CD4-positive, alpha-beta T cell treated with Interleukin-4 for 1 hour (primary cell): ENCODE data around the gene BROX.
A peak's percentile ranks its signal among the peaks of the same experiment; 100 is the strongest.
"Not testable (repeated sequence)": the region's sequence is repeated elsewhere in the genome, so short reads cannot be mapped to it uniquely, and the experiment has no call there.

Source experiments
- DNase-seq, 2 donors: peaks; one replicate each; pipeline ENCODE4 v3.0.0-alpha.2; 2020 to 2022

BROX gene

DNA sequence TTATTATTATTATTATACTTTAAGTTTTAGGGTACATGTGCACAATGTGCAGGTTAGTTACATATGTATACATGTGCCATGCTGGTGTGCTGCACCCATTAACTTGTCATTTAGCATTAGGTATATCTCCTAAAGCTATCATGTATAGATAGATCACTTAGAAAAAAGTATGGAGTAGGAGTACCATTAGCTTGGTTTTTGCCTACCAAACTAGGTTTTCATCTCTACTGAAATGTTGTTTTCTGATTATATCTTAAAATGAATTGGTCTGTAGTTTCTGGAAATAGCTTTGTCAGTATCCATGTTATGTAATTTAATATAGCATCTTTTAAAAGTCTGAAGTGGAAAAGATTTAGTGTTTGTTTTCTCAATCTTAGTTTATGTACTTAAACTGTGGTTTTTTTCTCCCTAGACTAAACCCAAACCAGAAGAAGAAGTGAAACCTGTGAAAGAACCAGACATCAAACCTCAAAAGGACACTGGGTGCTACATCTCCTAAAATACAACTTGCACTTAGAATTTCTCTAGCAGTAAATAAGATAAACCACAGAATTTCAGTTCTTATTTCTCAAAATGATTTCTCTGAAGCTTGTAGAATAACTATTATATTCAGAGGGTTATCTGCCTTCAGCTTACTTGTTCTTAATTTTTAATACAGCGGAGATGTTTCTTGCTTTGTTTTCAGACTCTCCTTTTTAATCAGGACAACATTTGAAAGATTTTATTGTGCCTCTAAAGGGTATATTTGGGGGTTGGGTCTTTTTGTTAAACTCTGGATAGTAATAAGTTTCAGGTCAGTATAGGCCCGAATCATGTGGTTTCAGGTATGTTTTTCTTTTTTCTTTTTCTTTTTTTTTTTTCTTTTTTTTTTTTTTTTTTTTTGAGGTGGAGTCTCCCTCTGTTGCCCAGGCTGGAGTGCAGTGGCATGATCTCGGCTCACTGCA, 20.1 kb downstream of the BROX start:
- no peak for DNase-seq

DNA sequence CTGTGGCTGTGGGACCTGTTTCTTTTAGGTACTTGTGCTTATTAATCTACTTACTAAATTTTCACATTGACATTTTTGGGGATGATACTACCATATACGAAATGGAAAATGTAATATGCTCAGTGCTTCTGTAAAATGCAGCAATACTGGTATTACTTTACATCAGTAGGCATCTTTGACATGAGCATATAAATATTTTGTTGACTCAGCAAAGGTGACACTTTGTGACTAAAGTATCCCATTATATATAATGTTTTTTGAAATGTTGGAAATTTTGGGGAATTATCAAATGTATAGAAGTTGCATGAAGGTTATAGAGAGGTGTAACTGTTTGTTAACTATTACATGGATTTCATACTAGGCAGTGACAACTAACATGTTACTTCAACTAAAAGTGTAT, 22.4 kb downstream of the BROX start:
- DNase-seq: no peak

DNA sequence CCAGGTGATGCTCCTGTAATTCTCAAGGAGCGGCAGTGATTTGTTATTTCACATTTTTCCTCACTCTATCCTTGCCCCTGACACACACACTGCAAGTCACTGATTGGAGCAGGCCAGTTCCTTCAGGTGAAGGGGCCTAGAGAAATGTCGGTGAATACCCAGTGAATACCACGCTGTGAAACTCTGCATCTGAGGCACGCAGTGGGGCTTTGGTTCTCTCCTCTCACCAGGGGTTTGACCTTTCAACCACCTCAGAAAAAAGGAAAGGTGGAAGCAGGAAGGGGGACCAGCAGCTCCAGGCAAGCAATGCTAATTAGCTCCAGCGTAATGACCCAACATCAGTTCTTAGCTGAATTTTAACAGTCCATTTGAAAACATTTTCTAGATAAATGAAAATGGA, 24.1 kb downstream of the BROX start:
- DNase-seq: no peak

DNA sequence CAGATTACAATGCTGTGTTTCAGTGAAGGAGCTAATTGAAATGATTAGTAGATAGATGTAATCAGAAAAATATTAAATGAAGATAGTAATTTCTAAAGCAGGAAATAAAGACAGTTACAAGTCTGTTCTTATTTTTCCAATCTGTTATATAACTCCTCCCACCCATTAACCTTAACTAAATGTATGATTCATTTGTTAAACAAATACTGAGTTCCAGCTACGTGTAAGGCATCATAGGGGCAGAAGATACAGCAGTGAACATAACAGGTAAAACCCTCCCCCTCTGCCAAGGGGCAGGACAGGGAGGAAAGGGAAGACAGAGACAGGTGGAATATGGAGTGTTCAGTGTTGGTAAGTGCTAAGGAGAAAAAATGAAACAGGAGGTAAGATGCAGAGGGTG, 24.6 kb downstream of the BROX start, which contains the start of gene FAM177B:
TSS of gene FAM177B (plus strand) at position 231 of the 400 bp plus-strand sequence. CDS start 9,344 bp downstream, outside the sequence.
- no peak for DNase-seq

DNA sequence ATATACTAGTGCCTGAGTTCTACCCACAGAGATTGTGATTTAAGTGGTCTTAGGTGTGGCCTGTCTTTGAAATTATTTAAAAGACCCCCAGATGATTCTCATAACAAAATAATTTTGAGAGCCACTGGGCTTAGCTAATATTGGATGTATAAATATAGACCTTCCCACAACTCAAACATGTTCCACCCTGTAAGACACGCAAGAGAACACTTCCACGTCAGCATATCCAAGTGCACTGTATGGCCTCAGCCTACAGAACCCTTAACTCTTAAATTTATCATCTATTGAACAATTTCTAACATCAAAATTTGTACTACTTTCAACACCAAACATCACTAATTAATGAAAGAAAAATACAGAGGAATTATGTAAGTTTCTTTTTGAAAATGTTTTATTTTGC, 27.1 kb downstream of the BROX start:
- DNase-seq: no peak

DNA sequence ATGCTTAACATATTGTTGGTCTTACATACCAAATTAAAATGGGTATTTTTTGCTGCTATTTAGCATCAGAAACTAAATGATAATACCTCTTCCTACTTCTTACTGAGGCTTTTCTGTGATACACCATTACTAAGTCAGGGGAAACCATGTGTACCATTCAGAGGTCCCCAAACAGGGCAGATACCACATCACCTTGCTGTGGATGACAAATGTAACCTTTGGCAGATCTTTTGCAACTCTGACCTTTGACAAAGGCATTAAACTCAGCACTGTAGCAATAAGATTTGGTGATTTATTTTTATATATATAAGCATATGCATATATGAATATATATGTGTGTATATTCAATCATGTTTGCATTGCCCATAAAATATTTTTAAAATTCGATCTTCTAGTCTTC, 27.6 kb downstream of the BROX start:
- DNase-seq: no peak

DNA sequence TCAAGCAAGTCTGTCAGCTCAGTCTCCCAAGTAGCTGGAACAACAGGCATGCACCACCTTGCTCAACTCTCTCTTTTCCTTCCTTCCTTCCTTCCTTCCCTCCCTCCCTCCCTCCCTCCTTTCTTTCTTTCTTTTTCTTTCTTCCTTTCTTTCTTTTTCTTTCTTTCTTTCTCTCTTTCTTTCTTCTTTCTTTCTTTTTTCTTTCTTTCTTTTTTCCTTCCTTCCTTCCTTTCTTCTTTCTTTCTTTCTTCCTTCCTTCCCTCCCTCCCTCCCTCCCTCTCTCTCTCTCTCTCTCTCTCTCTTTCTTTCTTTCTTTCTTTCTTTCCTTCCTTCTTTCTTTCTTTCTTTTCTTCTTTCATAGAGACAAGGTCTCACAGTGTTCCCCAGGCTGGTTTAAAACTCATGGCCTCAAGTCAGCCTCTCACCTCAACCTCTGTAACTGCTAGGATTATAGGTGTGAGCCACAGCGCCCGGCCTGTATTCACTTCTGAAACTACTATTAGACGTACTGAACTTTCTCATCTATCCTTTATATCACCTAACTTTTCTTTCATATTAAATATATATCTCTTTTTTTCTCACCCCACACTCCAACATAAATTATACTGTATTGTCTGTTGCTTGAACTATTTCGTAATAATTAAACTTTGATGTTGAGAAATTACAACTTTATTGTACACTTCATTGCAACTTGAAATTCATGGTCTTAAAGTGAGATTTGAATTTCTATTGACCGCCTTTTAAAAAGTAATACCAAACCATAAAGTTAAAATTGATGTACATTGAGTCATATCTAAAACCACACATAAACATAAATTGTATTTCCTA, 29.5 kb downstream of the BROX start:
- DNase-seq: not testable (repeated sequence)

DNA sequence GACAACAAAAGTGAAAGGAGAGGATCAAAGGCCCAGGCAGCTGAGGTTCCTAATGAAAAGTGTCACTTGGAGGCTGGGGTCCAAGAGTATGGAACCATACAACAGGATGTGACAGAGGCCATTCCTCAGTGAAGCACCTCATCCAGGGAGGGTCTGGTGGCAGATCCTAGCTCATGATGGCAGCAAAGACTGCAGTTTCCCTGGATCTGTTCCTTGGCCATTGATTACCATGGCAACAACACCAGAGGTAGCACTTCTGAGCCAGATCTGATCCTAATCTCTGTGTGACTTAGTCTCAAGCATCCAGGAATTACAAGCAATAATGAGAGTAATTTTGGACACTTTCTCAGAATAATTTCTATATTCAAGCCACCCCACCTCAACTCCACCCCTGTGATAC, 37.6 kb downstream of the BROX start:
- DNase-seq: no peak

DNA sequence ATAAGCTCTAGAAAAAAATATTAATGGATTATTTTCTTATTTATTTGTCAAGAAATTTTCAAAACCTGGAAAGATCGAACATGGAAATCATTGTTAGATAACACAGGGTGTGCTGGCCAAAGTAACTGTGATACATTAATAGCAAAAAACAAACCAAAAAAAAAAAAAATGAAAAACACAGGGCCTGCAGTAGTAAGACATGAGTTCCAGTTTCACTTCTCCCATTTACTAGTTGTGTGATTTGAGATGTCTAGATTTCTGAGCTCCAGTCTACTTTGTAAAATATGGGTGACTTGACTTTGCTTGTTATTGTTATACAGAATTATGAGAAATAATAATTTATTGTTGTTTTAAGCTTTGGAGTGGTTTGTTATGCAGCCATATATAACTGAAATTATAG, 38.3 kb downstream of the BROX start:
- no peak for DNase-seq

DNA sequence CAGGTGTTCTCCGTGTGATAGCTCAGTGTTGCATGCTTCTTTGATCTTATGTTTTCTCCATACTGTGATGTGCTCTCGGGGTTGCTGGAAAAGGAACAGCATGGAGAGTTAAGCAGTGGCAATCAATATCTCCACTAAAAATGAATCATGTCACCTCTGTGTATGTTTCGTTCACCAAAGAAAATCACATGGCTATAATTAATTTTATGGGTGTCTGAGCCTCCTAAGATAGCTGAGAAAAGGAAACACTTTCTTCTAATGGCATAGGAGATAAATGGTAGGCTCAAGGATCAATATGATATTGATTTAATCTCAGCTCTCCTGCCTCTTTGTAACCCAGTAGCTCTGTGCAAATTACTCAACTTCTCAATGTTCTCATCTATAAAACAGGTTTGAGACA, 38.9 kb downstream of the BROX start:
- DNase-seq: no peak

DNA sequence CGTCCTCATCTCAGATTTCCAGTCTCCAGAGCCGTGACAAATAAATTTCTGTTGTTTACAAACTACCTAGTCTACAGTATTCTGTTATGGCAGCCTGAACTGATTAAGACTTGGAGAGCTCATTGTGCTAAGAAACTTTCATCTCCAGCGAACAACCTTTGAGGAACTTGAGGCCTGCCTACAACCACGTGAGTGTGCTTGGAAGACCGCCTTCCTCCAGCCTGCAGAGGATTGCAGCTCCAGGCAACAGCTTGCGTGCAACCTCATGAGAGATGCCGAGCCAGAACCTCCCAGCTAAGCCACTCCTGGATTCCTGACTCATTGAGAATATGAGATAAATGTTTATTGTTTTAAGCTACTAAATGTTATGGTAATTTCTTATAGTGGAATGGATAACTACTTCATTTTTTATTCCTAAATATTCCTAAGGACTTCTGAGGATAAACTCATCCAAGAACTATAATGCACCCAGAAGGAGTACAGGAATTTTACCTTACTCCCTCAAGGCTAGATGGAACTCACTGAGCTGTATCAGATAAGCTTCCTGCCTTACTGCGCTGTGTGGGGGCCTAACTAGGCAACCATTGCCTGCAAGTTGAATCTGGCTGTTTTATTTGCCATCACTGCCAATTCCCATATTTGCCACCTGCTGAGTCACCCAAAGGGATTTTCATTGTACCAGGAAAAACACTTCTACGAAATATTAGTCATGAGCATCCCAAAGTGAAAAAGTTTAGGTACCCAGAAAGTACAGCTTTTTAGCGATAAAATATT, 42.2 kb downstream of the BROX start:
- DNase-seq: no peak

DNA sequence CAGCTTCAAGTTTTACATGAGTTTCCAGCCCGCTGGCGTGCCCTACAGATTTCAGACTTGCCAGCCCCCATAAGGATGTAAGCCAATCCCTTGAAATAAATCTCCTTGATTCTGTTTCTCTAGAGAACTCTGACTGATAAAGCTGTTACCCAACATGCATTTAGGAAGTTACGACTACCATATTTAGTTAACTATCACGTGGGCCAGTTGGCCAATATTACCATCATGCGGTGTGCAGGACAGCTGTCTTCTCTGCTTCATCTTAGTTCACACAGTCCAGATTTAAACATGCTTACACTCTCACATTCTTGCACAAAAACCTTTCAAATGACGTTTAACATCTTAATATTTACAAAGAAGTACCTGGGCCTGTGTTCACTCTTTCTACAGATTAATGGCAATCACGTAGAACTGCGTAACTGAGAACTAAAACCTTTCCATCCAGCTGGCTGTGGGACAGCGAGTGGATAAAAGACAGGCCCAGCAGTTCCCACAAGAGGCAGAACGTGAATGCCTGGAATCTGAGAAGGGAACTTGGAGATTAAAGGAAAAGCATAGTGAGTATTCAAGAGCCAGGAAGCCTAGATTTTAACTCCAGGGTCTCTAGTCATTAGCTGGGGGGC, 45.4 kb downstream of the BROX start:
- DNase-seq: no peak

DNA sequence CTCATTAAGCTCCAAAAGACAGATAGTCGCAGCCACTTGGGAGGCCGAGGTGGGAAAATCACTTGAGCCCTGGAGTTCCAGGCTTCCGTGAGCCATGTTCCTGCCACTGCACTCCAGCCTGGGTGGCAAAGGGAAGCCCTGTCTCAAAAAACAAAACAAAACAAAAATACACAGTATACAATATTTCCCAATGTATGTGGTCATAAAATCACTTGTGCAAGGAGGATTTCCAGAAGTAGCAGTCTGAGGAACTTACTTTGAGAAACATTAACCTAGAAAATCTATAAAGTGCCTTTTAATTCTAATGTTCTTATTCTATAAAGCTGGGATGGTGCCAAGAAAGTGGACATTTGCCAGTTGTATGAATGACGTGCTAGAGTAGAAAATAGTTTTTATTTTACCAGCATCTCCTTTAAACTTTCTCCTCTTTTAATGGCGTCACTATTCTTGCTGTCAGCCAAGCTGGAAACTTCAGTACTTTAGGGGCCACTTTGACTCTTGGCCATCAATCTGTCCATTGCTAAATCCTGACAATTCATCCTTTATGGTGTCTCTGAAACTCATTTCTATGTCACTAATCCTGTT, 47.2 kb downstream of the BROX start:
- no peak for DNase-seq

DNA sequence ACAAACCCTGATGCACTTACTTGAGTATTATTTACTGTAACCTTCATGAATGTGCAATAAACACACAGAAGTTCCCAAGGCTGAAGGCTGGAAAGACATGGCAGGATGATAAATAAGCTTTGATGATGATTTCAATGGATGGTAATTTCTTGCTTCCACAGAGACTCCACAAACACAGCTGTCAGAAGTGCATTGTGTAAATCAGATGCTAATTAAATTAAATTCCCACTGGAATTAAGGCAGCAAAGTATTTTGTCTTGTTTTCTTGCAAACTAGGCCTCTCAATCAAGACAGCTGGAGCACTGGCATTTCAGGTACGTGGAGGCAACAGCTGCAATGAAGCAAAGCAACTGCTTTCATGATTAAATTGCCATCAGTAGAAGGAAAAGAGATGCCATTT, 48.7 kb downstream of the BROX start:
- DNase-seq: no peak

DNA sequence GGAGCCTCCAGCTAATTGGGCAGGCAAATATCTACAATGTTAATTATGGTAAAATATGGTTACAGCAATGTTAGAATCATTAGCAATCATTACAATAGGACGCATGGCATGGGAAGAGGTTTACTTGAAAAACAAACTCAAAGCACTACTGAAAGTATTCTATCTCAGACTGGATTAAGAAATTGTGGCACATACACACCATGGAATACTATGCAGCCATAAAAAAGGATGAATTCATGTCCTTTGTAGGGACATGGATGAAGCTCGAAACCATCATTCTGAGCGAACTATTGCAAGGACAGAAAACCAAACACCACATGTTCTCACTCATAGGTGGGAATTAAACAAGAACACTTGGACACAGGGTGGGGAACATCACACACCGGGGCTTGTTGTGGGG, 49.8 kb downstream of the BROX start:
- not testable (repeated sequence) for DNase-seq

DNA sequence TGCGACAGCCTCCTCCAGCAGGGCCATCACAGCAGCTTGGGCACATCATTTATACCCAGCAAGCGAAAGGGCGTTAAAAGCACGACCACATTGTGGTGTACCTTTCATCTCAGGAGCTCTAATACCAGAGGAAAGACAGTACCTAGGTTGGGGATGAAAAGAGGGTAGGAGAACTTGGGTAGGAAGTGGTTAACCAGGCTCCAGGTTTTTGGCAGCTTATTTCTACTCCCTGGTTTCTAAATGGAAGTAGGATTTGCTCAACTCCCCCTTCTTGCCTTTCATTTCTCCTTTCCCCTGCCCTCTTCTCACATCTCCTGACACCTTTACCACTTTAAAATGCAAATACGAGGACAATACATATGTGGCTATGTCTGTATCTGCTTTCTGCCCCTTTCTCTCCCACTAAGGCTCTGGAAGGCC, 54.8 kb downstream of the BROX start:
- DNase-seq: no peak

DNA sequence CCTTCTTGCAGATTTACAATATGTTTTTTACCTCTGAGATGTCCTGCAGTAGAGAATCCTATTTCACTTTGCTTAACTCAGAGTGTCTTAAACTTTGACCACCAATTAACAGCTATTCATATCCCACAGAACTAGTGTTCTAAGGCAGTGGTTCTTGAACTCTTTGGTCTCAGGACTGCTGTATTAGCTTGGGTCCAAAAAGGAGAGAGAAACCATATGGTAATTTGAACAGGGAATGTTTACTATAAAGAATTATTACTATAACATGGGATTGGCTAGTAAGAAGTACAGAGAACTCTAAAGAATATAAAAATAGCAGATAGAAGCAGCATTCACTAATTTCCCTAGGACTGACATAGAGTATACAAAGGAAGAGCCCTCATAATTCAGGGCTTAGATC, 56.2 kb downstream of the BROX start:
- no peak for DNase-seq

DNA sequence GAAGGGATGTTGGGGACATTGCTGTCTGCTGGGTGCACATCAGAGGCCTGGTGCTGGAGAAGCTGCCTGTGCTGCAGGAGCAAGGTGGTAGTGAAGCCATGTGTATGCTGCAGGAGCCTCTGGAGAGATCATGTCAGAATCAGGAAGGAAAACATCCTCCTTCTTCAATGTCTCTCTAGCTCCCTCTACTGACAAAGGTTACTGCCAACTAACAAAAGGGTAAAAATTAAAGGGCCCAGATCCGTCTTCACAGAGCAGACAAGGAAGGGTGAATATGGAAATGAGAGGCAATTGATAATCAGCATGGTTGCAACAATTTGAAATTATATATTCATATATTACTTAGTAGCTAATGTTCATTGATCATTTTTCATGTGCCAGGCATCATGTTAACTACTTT, 56.8 kb downstream of the BROX start:
- no peak for DNase-seq

DNA sequence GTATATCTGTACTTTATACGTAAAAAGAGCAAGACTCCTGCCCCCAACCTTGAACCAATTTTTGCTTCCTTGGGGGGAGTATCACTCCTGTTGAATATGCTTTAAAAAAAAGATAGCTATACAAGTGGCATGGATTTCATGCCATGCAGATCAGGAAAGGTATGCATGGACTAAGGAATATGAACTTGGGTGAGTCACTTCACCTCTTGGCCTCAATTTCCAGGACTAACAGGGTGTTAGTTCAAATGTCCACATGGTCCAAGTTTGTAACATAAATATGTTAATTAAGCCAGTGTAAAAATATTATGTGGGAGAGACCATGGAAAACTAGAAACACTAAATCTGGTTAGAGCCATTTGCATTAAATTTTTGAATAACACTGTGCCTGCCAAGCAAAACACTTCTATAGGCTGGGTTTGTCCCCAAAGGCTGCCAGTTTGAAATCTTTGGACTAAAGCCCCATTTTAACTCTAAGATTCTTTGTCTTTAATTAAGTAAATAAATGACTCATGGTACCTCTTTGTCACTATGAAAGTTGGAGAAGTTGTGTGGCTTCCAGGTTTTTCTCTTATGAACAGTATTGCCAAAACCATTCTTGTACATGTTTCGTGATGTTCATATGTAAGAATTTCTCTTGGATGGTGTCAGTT, 57.7 kb downstream of the BROX start:
- no peak for DNase-seq

DNA sequence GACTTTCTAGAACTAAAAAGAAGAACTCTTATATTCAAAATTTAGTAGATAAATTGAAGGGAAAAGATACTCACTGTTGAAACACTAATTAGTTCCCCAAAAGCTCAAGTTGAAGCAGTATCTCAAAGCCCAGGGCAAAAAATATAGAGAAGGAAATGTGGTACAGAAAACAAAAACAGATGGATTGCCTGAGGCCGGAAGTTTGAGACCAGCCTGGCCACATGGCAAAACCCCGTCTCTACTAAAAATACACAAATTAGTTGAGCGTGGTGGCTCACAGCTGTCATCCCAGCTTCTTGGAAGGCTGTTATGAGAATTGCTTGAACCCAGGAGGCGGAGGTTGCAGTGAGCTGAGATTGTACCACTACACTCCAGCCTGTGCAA, 60.6 kb downstream of the BROX start:
- peak; percentile 5 to 59 for DNase-seq

DNA sequence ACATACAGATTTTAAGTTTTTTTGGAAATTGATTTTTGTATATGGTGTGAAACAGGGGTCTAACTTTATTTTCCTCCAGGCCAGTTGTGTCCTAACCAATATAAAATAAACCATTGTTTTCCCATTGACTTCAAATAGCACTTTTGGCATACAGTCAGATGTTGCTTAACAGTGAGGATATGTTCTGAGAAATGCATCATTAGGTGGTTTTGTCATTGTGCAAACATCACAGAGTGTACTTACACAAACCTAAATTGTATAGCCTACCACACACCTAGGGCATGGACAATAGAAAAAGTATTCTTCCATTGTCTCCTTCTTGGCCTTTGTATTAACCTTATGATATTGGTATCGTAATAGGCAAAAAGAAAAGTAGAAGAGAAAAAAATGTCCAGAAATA, 65.1 kb downstream of the BROX start:
- DNase-seq: no peak

DNA sequence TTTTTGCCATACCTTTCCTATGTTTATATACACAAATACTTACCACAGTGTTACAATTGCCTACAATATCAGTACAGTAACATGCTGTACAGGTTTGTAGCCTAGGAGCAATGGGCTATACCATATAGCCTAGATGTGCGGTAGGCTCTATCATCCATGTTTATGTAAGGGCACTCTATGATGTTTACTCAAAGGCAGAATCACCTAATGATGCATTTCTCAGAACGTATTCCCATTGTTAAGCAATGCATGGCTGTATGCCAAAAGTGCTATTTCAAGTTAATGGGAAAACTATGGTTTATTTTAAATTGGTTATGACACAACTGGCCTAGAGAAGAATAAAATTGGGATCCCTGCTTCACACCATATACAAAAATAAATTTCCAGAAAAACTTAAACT, 65.6 kb downstream of the BROX start:
- no peak for DNase-seq
